ENCODE measurements around the gene MSRB2. TPM values are rescaled to one million over a fixed set of nuclear protein-coding genes. Genes with fewer than 3 reads are reported as not detected.
"Not testable (repeated sequence)": the region's sequence is repeated elsewhere in the genome, so short reads cannot be mapped to it uniquely, and the experiment has no call there.

The MSRB2 gene
- total RNA-seq, 1 donor from 2014 or later = 15.2 TPM

- no peak overlapping the region for H3K4me3 ChIP-seq
- no peaks in the 10 kb centered on the region for H3K36me3 ChIP-seq
- H3K27ac ChIP-seq = no peak overlapping the region
- no peak for DNase-seq (ENCODE audit: extremely low spot score in 2 of 2)
- H3K9me3 ChIP-seq = no peaks in the 10 kb centered on the region
- no peaks in the 10 kb centered on the region for H3K27me3 ChIP-seq
- intact Hi-C loops (cut with DNase I) = no loop called here
- peaks cover 10% of the 10 kb centered on the region for H3K4me1 ChIP-seq
- TF ChIP-seq POLR2A (IDR thresholded peaks at IDR 0.05) (no peak), POLR2AphosphoS5 (IDR thresholded peaks at IDR 0.05; ENCODE audit: insufficient read depth in 1 of 2, low read depth in 1 of 2) (no peak)
- TF ChIP-seq, protein P1, sequence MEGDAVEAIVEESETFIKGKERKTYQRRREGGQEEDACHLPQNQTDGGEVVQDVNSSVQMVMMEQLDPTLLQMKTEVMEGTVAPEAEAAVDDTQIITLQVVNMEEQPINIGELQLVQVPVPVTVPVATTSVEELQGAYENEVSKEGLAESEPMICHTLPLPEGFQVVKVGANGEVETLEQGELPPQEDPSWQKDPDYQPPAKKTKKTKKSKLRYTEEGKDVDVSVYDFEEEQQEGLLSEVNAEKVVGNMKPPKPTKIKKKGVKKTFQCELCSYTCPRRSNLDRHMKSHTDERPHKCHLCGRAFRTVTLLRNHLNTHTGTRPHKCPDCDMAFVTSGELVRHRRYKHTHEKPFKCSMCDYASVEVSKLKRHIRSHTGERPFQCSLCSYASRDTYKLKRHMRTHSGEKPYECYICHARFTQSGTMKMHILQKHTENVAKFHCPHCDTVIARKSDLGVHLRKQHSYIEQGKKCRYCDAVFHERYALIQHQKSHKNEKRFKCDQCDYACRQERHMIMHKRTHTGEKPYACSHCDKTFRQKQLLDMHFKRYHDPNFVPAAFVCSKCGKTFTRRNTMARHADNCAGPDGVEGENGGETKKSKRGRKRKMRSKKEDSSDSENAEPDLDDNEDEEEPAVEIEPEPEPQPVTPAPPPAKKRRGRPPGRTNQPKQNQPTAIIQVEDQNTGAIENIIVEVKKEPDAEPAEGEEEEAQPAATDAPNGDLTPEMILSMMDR (IDR thresholded peaks at IDR 0.05) = no peak
Observed at GRCh38 chr10:23067337-23067736, 28.0 kb upstream of the MSRB2 start.

DNA sequence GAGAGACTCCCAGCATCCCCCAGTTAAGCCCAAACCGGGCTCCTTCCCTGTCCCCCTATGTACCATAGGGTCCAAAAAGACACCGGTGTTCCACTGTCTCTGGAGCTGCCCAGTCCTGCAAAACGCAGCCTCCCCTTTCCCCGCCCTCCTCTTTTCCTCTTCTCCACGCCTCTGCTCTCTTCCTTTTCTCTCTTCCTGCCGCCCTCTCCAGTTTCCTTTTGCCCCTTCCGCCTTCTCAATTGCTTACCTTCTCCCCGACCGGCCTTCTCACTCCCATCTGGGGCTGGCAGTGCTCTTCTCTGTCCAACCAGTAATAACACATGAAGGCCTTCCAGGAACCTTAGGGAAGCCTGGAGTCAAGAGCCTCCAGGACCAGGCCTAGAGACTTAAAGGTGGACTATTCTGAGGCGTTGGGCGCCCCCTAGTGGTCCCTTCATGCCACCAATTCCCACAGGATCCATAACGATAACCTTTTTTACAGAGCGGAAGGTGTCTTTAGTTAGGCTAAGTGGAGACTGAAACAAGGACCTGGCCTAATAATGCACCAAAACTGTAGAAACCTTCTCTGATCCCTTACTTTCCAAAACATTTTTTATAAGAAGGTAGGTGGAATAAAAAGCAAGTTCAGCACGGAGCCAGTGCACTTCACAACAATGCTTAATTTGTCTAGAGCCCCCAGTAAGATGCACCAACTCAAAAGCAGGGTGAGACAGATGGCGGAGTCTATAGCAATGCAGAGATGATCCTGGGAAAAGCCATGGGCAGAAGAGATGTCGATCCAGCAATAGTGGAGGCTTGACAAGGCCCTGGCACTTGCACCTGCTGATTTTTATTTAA is 27.2 kb upstream of the MSRB2 start:
- no peak for TF ChIP-seq POLR2AphosphoS5 (IDR thresholded peaks at IDR 0.05; ENCODE audit: insufficient read depth in 1 of 2, low read depth in 1 of 2)
- no peak for TF ChIP-seq POLR2A (IDR thresholded peaks at IDR 0.05)
- TF ChIP-seq, protein P1 (IDR thresholded peaks at IDR 0.05) = peak in 2 of 3 experiments; percentile 25 to 60
- H3K27ac ChIP-seq = no peak overlapping the region
- H3K4me3 ChIP-seq = no peak overlapping the region
- DNase-seq (ENCODE audit: extremely low spot score in 2 of 2) = no peak
- intact Hi-C loops (cut with DNase I) = no loop called here
- peaks cover 10% of the 10 kb centered on the region for H3K4me1 ChIP-seq
- H3K36me3 ChIP-seq = no peaks in the 10 kb centered on the region
- H3K27me3 ChIP-seq = no peaks in the 10 kb centered on the region
- no peaks in the 10 kb centered on the region for H3K9me3 ChIP-seq

GRCh38 chr10:23069019-23069815 is 26.2 kb upstream of the MSRB2 start:
- TF ChIP-seq, protein P1 (IDR thresholded peaks at IDR 0.05) = no peak
- TF ChIP-seq POLR2A (IDR thresholded peaks at IDR 0.05) (no peak), POLR2AphosphoS5 (IDR thresholded peaks at IDR 0.05; ENCODE audit: insufficient read depth in 1 of 2, low read depth in 1 of 2) (no peak)
- DNase-seq (ENCODE audit: extremely low spot score in 2 of 2) = no peak
- H3K27me3 ChIP-seq = no peaks in the 10 kb centered on the region

DNA sequence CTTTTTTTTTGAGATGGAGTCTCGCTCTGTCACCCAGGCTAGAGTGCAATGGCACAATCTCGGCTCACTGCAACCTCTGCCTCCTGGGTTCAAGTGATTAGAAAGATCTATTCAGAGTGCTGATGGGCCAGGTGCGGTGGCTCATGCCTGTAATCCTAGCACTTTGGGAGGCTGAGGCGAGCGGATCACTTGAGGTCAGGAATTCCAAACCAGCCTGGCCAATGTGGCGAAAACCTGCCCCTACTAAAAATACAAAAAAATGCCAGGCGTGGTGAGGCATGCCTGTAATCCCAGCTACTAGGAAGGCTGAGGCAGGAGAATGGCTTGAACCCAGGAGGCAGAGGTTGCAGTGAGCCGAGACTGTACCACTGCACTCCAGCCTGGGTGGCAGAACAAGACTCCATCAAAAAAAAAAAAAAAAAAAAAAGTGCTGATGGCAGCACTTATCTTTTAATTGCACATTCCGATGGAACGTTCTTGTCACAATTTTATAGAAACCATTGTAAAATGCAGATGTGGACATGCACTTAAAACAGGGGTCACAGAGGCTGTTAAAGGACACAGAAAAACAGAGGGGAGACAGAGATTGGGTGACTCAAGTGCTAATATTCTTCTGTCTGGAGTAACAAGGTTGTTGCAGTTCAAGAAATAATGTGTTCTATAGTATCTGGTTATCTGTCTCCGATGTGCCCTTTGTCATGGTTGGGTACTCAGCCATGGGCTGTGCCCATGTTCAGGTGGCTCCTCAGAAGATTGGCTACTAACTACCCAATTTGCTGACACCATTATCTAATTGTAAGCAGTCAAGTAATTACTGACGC is 25.1 kb upstream of the MSRB2 start:
- DNase-seq (ENCODE audit: extremely low spot score in 2 of 2); intact Hi-C loops (cut with DNase I); H3K4me1 ChIP-seq: not testable (repeated sequence)

More at GRCh38 chr10:23069019-23069815, 26.2 kb upstream of the MSRB2 start:
- H3K9me3 ChIP-seq = no peaks in the 10 kb centered on the region
- H3K4me3 ChIP-seq = no peak overlapping the region
- intact Hi-C loops (cut with DNase I) = no loop called here
- H3K4me1 ChIP-seq = peaks cover 10% of the 10 kb centered on the region
- no peaks in the 10 kb centered on the region for H3K36me3 ChIP-seq
- H3K27ac ChIP-seq = no peak overlapping the region

GRCh38 chr10:23070913-23071218 is 24.5 kb upstream of the MSRB2 start:
- Histone ChIP-seq H3K36me3 (no peaks in the 10 kb centered on the region), H3K4me3 (no peak overlapping the region), H3K9me3 (no peaks in the 10 kb centered on the region), H3K27me3 (no peaks in the 10 kb centered on the region), H3K27ac (no peak overlapping the region), H3K4me1 (peaks cover under 1% of the 10 kb centered on the region)
- intact Hi-C loops (cut with DNase I) = no loop called here
- DNase-seq (ENCODE audit: extremely low spot score in 2 of 2) = no peak
- TF ChIP-seq POLR2A (IDR thresholded peaks at IDR 0.05) (no peak), POLR2AphosphoS5 (IDR thresholded peaks at IDR 0.05; ENCODE audit: insufficient read depth in 1 of 2, low read depth in 1 of 2) (no peak)
- TF ChIP-seq, protein P1 (IDR thresholded peaks at IDR 0.05) = no peak

More for the DNA sequence above, 25.1 kb upstream of the MSRB2 start:
- H3K36me3 ChIP-seq, H3K27ac ChIP-seq, H3K4me3 ChIP-seq, H3K27me3 ChIP-seq, H3K9me3 ChIP-seq: not testable (repeated sequence)

DNA sequence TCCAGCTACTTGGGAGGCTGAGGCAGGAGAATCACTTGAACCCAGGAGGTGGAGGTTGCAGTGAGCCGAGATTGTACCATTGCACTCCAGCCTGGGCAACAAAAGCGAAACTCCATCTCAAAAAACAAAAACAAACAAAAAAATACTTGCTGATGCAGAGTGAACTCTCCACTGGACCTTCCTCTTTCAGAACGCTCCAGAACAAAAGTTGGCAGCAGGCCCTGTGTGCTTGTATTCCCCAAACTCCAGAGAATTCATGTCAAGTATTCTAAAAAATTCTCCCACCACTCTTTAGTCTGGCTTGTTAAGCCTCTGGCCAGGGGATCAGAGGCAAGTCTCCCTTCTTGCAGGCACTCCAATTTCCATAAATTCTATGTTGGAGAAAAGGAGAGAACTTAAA is 22.8 kb upstream of the MSRB2 start:
- DNase-seq (ENCODE audit: extremely low spot score in 2 of 2); H3K9me3 ChIP-seq; intact Hi-C loops (cut with DNase I); H3K36me3 ChIP-seq; H3K27me3 ChIP-seq; H3K27ac ChIP-seq; H3K4me1 ChIP-seq; H3K4me3 ChIP-seq: not testable (repeated sequence)

All from vagina (tissue), 2 donors.